K562 (cell line): ENCODE results near the gene SUPT3H.

Source experiments
- BHLHE40 ChIP-seq: IDR thresholded peaks from 2 replicates; pipeline ENCODE4 v1.6.1; 2011; ENCODE audit warnings: low read length, improper control_type of control experiment
- BRD4 ChIP-seq: fragments of 200-600 bp; sonication (generic); IDR thresholded peaks from 2 replicates; pipeline ENCODE4 v1.6.1; 2017; ENCODE audit warnings: inconsistent platforms
- CCNT2 ChIP-seq: IDR thresholded peaks from 2 replicates; pipeline ENCODE4 v1.6.1; 2011; ENCODE audit warnings: borderline replicate concordance, low read depth, mild to moderate bottlenecking, moderate library complexity, mixed read lengths, low read length; ENCODE audit not compliant: insufficient read length; ENCODE audit errors: extremely low read depth
- JUND ChIP-seq, 2 experiments: IDR thresholded peaks; 2 replicates in 1 of 2; 3 replicates in 1 of 2; pipeline ENCODE4 v1.6.1; 2011; ENCODE audit warnings: borderline replicate concordance in 2 of 2, low read depth in 2 of 2, low read length in 2 of 2, improper control_type of control experiment in 1 of 2, missing biosample characterization in 1 of 2, missing genetic modification characterization in 1 of 2, missing genetic modification reagents in 1 of 2
- POLR2A ChIP-seq: fragments of 450-650 bp; conservative IDR thresholded peaks from 2 replicates; pipeline ENCODE4 v1.6.1; 2016
- RFX5 ChIP-seq: IDR thresholded peaks from 2 replicates; pipeline ENCODE4 v1.6.1; 2011; ENCODE audit warnings: low read depth, mild to moderate bottlenecking, improper control_type of control experiment, low read length
- SAFB2 ChIP-seq: fragments of 200-400 bp; formaldehyde crosslinking; IDR thresholded peaks from 2 replicates; pipeline ENCODE4 v1.6.1; 2018; ENCODE audit warnings: borderline replicate concordance, low read length, low read depth, moderate library complexity; ENCODE audit not compliant: severe bottlenecking
- SMARCC2 ChIP-seq: fragments of 450-650 bp; IDR thresholded peaks from 2 replicates; pipeline ENCODE4 v1.6.1; 2017; ENCODE audit warnings: antibody characterized with exemption, moderate library complexity, mild to moderate bottlenecking, low read depth
- TFE3 ChIP-seq: fragments of 450-650 bp; formaldehyde crosslinking; IDR thresholded peaks from 2 replicates; pipeline ENCODE4 v1.4.0; 2020; ENCODE audit warnings: mild to moderate bottlenecking, mixed read lengths
- ZBTB11 ChIP-seq, 3 experiments: fragments of 200-800 bp in 1 of 3; fragments of 250-450 bp in 1 of 3; fragments of 450-650 bp in 1 of 3; sonication (Bioruptor Pico) in 1 of 3; sonication (Bioruptor generic) in 1 of 3; formaldehyde crosslinking in 1 of 3; IDR thresholded peaks; 2 replicates each; pipeline versions ENCODE4 v1.6.1 to v1.8.0; 2016 to 2022; ENCODE audit warnings: mild to moderate bottlenecking in 2 of 3, missing genetic modification characterization in 2 of 3, missing compliant biosample characterization in 1 of 3, moderate library complexity in 1 of 3
- ZC3H4 ChIP-seq: sonication (generic); formaldehyde crosslinking; IDR thresholded peaks from 2 replicates; pipeline ENCODE4 v1.9.0; 2021; ENCODE audit warnings: missing genetic modification reagents, borderline replicate concordance
- TF ChIP-seq, protein P1 (sequence below), 3 experiments: IDR thresholded peaks in 2 of 3; conservative IDR thresholded peaks in 1 of 3; 2 replicates each; pipeline ENCODE4 v1.5.1; 2011 to 2012; ENCODE audit warnings: low read length in 3 of 3, mild to moderate bottlenecking in 3 of 3, control low read depth in 2 of 3, improper control_type of control experiment in 1 of 3, inconsistent platforms in 1 of 3, low read depth in 1 of 3, mixed read lengths in 1 of 3, moderate library complexity in 1 of 3; ENCODE audit not compliant: insufficient read depth in 2 of 3
- TF ChIP-seq, protein P2 (sequence below): IDR thresholded peaks from 3 replicates; pipeline ENCODE4 v1.6.1; 2011; ENCODE audit warnings: borderline replicate concordance, mild to moderate bottlenecking; ENCODE audit not compliant: insufficient read length, insufficient read depth

DNA sequence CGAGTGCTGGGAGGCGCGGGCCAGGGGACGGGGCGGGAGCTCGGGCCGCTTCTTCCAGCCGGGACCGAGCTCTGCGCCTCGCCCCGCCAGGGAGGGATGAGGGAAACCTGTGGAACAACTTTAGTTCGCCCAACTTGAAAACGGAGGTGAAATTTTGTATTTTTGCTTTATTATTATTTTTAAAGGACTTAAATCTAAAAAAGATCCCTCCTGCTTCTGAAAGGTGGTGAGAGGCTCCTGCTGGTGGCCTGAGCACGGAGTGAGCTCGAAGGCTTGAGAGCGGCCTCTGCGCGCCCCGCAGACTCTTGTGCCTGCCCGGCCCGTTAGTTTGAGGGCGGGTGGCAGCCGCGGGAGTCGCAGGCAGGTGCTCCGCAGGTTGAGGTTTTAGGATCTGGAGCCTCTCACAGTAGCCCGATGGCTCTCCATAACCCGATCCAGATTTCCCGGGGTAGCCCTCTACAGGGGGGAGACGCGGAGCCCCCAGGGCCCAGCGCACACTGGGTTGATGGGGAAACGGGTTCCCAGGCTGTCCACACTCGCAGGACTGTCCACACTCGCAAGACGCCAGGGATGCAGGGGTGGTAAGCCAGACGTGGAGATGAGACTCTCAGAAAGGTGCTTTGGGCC is 46.2 kb upstream of the SUPT3H start:
- TF ChIP-seq BHLHE40 (no peak), TFE3 (CRISPR knock-in tag) (no peak), SMARCC2 (no peak), POLR2A (no peak), BRD4 (no peak), JUND (IDR thresholded peaks at IDR 0.05; ENCODE audit: borderline replicate concordance, low read depth, low read length) (no peak), JUND (tag; IDR thresholded peaks at IDR 0.05; ENCODE audit: borderline replicate concordance, low read depth, low read length) (no peak), SAFB2 (no peak), ZC3H4 (CRISPR knock-in tag) (no peak), CCNT2 (no peak), RFX5 (no peak), ZBTB11 (CRISPR knock-in tag; IDR thresholded peaks at IDR 0.05) (no peak)
- TF ChIP-seq, protein P1, sequence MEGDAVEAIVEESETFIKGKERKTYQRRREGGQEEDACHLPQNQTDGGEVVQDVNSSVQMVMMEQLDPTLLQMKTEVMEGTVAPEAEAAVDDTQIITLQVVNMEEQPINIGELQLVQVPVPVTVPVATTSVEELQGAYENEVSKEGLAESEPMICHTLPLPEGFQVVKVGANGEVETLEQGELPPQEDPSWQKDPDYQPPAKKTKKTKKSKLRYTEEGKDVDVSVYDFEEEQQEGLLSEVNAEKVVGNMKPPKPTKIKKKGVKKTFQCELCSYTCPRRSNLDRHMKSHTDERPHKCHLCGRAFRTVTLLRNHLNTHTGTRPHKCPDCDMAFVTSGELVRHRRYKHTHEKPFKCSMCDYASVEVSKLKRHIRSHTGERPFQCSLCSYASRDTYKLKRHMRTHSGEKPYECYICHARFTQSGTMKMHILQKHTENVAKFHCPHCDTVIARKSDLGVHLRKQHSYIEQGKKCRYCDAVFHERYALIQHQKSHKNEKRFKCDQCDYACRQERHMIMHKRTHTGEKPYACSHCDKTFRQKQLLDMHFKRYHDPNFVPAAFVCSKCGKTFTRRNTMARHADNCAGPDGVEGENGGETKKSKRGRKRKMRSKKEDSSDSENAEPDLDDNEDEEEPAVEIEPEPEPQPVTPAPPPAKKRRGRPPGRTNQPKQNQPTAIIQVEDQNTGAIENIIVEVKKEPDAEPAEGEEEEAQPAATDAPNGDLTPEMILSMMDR (IDR thresholded peaks at IDR 0.05 in 2 of 3, conservative IDR thresholded peaks at IDR 0.05 in 1 of 3; ENCODE audit: insufficient read depth in 2 of 3, low read depth in 1 of 3, low read length in 3 of 3), result no peak
- TF ChIP-seq, protein P2, sequence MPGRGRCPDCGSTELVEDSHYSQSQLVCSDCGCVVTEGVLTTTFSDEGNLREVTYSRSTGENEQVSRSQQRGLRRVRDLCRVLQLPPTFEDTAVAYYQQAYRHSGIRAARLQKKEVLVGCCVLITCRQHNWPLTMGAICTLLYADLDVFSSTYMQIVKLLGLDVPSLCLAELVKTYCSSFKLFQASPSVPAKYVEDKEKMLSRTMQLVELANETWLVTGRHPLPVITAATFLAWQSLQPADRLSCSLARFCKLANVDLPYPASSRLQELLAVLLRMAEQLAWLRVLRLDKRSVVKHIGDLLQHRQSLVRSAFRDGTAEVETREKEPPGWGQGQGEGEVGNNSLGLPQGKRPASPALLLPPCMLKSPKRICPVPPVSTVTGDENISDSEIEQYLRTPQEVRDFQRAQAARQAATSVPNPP, result no peak
